Peyer's patch (tissue), 4 donors: ENCODE data around the gene ABLIM2.

Experiments used
- POLR2A ChIP-seq, 2 donors: fragments of 450-650 bp; IDR thresholded peaks; one replicate each; pipeline ENCODE4 v1.5.1; 2017; ENCODE audit warnings: antibody characterized with exemption in 2 of 2, mild to moderate bottlenecking in 2 of 2, moderate library complexity in 2 of 2
- TF ChIP-seq, protein P1 (sequence below), 6 experiments: fragments of 450-650 bp in 4 of 6; fragments of 200-600 bp in 2 of 6; sonication (generic) in 1 of 6; IDR thresholded peaks; one replicate each; pipeline ENCODE4 v1.5.1; 2017 to 2019; ENCODE audit warnings: antibody characterized with exemption in 6 of 6, mild to moderate bottlenecking in 3 of 6, moderate library complexity in 1 of 6

DNA sequence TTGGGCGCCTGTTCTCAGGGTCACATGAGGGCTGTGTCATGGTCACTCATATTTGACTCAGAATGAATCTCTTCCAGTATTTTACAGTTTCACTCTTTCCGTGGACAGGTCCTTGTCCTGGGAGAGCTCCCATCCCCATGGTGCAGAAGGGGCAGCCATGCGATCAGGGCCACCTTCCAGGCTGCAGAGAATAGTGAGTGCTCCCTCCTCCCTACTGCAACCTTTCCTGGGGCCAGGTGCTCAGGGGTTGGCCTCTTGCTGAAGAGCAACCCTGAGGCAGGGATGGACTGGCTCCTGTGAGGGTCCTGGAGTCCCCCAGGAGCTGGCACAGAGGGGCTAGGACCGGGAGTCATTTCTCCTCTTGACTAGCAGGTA is 108.4 kb downstream of the ABLIM2 start:
- TF ChIP-seq, protein P1, sequence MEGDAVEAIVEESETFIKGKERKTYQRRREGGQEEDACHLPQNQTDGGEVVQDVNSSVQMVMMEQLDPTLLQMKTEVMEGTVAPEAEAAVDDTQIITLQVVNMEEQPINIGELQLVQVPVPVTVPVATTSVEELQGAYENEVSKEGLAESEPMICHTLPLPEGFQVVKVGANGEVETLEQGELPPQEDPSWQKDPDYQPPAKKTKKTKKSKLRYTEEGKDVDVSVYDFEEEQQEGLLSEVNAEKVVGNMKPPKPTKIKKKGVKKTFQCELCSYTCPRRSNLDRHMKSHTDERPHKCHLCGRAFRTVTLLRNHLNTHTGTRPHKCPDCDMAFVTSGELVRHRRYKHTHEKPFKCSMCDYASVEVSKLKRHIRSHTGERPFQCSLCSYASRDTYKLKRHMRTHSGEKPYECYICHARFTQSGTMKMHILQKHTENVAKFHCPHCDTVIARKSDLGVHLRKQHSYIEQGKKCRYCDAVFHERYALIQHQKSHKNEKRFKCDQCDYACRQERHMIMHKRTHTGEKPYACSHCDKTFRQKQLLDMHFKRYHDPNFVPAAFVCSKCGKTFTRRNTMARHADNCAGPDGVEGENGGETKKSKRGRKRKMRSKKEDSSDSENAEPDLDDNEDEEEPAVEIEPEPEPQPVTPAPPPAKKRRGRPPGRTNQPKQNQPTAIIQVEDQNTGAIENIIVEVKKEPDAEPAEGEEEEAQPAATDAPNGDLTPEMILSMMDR (IDR thresholded peaks at IDR 0.05): no peak
- TF ChIP-seq POLR2A (IDR thresholded peaks at IDR 0.05): no peak
